K562 (cell line): ENCODE measurements around the gene DET1. TPM values are rescaled to one million over a fixed set of nuclear protein-coding genes. Genes with fewer than 3 reads are reported as not detected.

ENCODE experiments used
- EGR1 ChIP-seq: fragments of 450-650 bp; conservative IDR thresholded peaks from 2 replicates; pipeline ENCODE4 v1.6.1; 2017; ENCODE audit warnings: mild to moderate bottlenecking
- FOXA1 ChIP-seq: fragments of 450-650 bp; IDR thresholded peaks from 2 replicates; pipeline ENCODE4 v1.6.1; 2016; ENCODE audit warnings: mild to moderate bottlenecking, borderline replicate concordance
- FOXK1 ChIP-seq: sonication (generic); formaldehyde crosslinking; IDR thresholded peaks from 2 replicates; pipeline ENCODE4 v1.8.0; 2022; ENCODE audit warnings: missing genetic modification reagents, mild to moderate bottlenecking, borderline replicate concordance
- PTTG1 ChIP-seq: fragments of 450-650 bp; IDR thresholded peaks from 2 replicates; pipeline ENCODE4 v1.6.1; 2016; ENCODE audit warnings: low read depth, mild to moderate bottlenecking, missing genetic modification characterization, missing compliant biosample characterization
- SRSF3 ChIP-seq: fragments of 200-400 bp; formaldehyde crosslinking; IDR thresholded peaks from 2 replicates; pipeline ENCODE4 v1.6.1; 2016; ENCODE audit warnings: mild to moderate bottlenecking, low read length, moderate library complexity; ENCODE audit not compliant: insufficient read depth
- polyA plus RNA-seq, 8 experiments: library from polyadenylated mRNA; depleted of rRNA in 4 of 8; stranded (reverse) in 5 of 8; unstranded in 3 of 8; fragments of >200 nt; fragmentation: Nextera tagmentation in 2 of 8; fragmentation: Illumina TruSeq in 1 of 8; extraction: Ambion mirVana in 2 of 8; extraction: Trizol in 1 of 8; gene quantifications; 2 replicates each; pipeline versions ENCODE4 v1.2.1 to v1.2.3, GENCODE V29; 2011 to 2014; ENCODE audit warnings: inconsistent platforms in 1 of 8, missing spikeins in 1 of 8
- total RNA-seq, 7 experiments: library from RNA; depleted of rRNA in 6 of 7; stranded (reverse); fragments of >200 nt in 6 of 7; fragmentation: Illumina TruSeq in 2 of 7; extraction: Trizol in 2 of 7; gene quantifications; 2 replicates each; pipeline versions ENCODE4 v1.2.1 to v1.2.3, GENCODE V29; 2011 to 2021; ENCODE audit warnings: low replicate concordance in 1 of 7
- TF ChIP-seq, protein P1 (sequence below): fragments of 450-650 bp; IDR thresholded peaks from 2 replicates; pipeline ENCODE4 v1.6.1; 2016; ENCODE audit warnings: antibody characterized with exemption
- TF ChIP-seq, protein P2 (sequence below), 2 experiments: IDR thresholded peaks in 1 of 2; conservative IDR thresholded peaks in 1 of 2; 2 replicates each; pipeline ENCODE4 v1.6.1; 2016; ENCODE audit warnings: low read depth in 2 of 2, mild to moderate bottlenecking in 1 of 2, missing compliant biosample characterization in 1 of 2, missing genetic modification characterization in 1 of 2, moderate library complexity in 1 of 2

DET1 gene
- total and polyA plus RNA-seq, 9 of the 15 experiments (the other 6 are each of a cell fraction or from before 2014, with no cell fraction given): 4.2 to 8.1 (median 6.0) TPM

DNA sequence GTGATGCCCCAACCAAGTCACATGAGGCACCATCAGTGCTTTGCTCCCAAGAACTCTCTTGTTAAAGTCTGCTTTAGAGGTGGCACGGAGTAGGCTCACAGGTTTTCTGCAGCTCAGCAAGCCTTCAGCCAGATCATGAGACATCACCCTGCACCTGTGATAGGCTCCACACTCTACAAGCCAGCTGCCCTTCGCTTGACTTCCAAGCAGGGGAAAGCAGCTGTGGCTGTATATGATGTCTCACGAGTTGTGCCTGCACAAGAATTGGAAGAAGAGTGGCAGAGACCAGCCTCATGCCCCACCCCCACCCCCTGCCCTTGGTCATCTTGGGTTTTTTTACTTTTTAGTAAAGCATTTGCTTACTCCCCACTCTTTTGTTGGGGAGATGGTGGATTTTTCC lies 56.4 kb downstream of the DET1 start (continued):
- no peak for TF ChIP-seq FOXK1 (CRISPR knock-in tag)
- TF ChIP-seq, protein P1, sequence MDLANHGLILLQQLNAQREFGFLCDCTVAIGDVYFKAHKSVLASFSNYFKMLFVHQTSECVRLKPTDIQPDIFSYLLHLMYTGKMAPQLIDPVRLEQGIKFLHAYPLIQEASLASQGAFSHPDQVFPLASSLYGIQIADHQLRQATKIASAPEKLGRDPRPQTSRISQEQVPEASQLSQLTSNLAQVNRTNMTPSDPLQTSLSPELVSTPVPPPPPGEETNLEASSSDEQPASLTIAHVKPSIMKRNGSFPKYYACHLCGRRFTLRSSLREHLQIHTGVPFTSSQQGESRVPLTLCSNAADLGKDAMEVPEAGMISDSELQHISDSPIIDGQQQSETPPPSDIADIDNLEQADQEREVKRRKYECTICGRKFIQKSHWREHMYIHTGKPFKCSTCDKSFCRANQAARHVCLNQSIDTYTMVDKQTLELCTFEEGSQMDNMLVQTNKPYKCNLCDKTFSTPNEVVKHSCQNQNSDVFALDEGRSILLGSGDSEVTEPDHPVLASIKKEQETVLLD: no peak
- TF ChIP-seq, protein P2, sequence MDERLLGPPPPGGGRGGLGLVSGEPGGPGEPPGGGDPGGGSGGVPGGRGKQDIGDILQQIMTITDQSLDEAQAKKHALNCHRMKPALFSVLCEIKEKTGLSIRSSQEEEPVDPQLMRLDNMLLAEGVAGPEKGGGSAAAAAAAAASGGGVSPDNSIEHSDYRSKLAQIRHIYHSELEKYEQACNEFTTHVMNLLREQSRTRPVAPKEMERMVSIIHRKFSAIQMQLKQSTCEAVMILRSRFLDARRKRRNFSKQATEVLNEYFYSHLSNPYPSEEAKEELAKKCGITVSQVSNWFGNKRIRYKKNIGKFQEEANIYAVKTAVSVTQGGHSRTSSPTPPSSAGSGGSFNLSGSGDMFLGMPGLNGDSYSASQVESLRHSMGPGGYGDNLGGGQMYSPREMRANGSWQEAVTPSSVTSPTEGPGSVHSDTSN (CRISPR knock-in tag; IDR thresholded peaks at IDR 0.05; ENCODE audit: low read depth): no peak
- TF ChIP-seq, protein P2 (tag; conservative IDR thresholded peaks at IDR 0.05; ENCODE audit: low read depth): no peak
- no peak for TF ChIP-seq SRSF3
- TF ChIP-seq PTTG1 (tag): no peak
- TF ChIP-seq EGR1: no peak
- TF ChIP-seq FOXA1: no peak
